NCI-H1417 (cell line): ENCODE data around the gene TMEM135.
A peak's percentile ranks its signal among the peaks of the same experiment; 100 is the strongest.
"Not testable (repeated sequence)": the region's sequence is repeated elsewhere in the genome, so short reads cannot be mapped to it uniquely, and the experiment has no call there.

Experiments used
- DNase-seq, 3 experiments: peaks; one replicate each; lab custom pipeline; 2025; lab: John Stamatoyannopoulos, UW

The TMEM135 gene

DNA sequence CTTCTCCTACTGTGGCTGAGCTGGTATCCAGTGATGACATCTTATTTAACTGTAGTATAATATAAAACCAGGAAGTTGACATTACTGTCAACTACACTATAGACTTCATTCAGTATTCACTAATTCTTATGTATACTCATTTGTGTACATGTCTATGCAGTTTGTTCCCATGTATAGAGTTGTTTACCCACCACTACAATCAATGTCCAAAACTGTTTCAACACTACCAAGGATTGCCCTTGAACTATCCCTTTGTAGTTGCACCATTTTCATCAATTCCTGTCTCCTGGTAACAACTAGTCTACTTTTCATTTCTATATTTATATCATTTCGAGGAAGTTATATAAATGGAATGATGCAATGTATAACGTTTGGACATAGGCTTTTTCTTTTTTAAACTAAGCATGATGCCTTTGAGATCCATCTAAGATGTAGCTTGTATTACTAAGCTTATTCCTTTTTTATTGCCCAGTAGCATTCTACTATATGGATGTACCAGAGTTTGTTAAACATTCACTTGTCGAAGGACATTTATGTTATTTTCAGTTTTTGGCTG is 39.2 kb downstream of the TMEM135 start:
- no peak for DNase-seq

DNA sequence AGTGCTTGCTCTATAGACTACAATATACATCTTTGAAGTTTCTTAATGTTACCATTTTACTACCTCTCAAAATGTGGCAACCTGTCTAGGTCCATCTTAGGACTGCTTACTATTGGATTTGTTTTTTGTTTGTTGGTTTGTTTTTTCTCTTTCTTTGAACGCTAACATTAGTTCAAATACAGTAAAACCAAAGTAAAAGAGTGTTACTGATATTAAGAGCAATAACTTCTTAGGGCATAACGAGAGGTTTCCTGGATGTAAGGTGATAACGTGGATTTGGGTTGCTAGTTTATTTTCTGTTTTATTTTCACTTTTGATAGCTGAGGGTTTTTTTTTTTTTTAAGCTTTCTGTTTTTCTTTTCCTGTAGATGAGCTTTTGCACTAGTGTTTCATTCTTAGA is 43.6 kb downstream of the TMEM135 start:
- no peak for DNase-seq

DNA sequence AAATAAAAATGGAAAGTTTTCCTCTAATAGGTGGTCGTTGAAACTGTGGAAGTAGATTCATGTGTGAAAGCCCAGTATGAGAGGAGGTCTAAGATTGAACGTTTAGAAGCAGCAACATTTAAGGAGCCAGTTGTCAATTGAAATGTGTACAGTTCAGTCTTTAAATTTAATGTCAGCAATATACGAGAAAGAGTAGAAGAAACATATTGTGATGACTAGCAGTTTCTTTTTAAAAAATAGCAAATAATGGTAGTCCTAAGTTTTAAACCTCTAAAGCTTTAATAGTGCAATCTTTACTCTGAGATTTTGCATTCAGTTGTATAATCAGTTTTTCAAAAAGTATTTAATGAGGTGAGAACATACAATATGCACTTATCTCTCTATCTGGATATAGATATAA is 44.9 kb downstream of the TMEM135 start:
- DNase-seq, result no peak

DNA sequence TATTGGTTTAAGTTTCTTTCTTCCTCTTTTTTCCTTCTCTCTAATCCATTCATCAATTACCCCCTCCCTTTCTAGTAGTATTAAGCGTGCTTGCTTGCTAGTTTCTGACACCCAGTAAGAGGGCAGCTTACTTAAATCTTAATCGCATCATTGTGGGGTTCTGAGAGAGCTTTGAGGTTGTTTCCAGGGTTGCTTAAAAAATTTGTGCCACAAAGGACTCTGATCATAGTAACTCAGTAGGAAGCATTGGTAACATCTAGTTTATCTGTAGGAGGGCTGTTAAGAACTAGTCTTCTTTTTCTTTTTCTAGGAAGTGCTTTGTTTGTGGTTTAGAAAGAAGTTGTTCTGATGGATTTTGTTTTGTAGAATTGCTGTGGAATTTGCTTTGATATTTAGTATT is 45.3 kb downstream of the TMEM135 start:
- no peak for DNase-seq

DNA sequence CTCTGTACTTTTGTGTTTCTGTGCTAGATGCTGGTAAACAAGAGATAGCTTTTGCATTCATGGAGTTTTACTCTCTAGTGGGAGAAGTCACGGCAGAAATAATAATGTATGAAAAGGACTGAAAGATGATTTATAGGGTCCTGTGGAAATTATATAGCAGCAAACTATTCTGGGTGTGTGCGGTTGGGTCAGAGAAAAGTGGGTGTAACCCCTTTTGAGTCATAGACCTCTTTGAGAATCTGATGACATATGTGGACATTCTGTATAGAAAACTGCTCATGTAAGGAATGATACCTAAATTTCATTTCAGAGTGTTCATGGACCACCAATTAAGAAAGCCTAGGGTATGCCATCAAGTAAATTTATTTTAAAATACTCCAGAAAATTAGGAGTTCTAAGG is 54.4 kb downstream of the TMEM135 start:
- no peak for DNase-seq

DNA sequence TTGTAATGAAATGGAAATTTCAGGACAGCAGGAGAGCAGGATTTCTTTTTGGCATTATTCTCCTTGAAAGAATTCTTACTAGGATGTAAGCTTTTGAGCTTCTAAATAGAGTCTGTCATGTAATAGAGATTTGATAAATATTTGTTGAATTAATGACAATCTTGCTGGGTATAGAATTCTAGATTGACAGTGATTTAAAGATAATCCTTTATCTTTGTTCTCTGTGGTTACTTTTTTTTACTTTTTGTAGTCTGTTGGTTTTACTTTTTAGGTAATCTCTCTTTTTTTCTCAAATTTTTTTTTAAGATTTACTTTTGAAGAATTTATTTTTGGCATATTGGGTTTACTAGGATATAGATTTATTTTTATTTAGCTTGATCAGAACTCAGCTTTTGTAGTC is 54.8 kb downstream of the TMEM135 start:
- no peak for DNase-seq

DNA sequence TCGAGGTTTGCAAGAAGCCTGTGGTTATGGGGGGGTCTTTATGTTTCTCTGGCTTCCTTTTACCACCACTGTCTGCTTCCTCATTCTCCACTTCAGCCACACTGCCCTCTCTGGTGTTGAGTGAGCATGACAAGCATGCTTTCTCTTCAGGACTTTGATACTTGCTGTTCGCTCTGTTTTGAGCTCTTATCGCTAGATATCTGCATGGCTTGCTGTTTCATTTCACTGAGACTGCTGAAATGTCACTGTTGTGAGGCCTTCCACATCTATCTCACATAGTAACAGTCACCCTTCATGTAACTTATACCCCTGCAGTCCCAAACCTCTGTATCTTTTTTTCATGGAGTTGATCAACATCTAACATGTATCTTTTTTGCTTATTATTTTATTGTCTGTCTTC is 59.8 kb downstream of the TMEM135 start:
- DNase-seq, result peak; percentile 4 to 52 (median 17)

DNA sequence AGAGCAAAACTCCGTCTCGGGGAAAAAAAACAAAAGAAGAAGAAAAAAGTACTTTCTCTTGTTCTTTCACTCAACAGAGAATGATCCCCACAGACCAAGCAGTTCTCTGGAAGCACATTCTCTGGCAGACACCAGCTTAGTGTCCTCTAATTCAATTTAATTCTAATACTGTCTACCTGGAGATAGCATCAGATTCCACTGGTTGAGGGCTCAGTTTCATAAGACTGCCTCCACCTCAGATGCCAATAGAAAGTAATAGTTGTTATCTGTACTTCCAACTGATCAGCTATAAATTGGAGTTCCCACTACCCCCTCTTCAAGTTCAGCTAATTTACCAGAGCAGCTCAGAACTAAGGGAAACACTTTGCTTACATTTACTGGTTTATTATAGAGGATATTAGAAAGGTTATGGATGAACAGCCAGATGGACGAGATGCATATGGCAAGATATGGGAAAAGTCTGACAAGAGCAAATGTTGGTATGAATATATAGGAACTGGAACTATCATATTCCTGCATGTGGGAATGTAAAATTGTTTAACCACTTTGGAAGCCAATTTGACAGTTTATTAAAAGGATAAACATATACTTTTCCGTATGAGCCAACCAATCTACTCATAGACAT is 64.3 kb downstream of the TMEM135 start:
- DNase-seq, result no peak

DNA sequence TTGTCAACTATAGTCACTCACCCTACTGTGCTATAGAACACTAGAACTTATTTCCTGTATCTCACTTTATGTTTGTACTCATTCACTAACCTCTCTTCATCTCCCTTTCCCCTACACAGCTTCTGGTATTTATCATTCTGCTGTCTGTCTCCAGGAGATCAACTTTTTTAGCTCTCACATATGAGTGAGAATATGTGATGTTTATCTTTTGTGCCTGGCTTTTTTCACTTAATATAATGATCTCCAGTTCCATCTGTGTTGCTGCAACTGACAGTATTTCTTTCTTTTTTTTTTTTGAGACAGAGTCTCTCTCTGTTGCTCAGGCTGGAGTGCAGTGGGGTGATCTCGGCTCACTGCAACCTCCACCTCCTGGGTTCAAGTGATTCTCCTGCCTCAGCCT is 68.1 kb downstream of the TMEM135 start:
- not testable (repeated sequence) for DNase-seq

DNA sequence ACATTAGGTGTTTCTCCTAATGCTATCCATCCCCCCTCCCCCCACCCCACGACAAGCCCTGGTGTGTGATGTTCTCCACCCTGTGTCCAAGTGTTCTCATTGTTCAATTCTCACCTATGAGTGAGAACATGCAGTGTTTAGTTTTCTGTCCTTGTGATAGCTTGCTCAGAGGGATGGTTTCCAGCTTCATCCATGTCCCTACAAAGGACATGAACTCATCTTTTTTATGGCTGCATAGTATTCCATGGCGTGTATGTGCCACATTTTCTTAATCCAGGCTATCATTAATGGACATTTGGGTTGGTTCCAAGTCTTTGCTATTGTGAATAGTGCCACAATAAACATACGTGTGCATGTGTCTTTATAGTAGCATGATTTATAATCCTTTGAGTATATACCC is 69.6 kb downstream of the TMEM135 start:
- DNase-seq, result not testable (repeated sequence)

DNA sequence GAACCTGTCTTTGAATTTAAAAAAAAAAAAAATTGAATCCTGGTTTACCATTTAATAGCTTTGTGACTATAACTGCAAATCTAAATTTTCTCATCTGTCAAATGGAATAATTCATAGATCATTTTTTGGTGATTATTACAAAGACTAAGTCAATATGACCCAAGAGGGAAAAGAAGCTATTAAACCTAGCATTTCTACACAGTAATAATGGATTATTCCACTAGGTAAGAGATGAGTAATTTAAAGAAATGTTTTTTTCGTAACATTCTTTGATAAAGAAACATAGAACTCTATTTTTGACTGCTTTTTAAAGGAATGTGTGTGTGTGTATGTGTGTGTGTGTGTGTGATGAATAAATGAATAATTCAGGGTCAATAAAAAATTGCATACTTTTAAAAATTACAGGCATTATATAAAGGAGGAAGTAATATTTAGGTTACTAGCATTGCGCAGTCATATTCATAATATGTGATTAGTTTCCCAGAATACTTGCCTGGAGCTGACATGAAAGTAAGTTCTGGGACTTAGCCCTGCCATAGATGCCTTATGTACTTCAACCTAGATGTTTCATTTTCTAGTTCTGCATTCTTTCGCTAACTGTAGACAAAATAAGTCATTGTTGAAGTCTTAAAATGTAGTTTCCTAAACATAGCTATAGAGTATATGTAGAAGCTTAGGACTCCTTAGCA is 72.9 kb downstream of the TMEM135 start:
- DNase-seq, result no peak

DNA sequence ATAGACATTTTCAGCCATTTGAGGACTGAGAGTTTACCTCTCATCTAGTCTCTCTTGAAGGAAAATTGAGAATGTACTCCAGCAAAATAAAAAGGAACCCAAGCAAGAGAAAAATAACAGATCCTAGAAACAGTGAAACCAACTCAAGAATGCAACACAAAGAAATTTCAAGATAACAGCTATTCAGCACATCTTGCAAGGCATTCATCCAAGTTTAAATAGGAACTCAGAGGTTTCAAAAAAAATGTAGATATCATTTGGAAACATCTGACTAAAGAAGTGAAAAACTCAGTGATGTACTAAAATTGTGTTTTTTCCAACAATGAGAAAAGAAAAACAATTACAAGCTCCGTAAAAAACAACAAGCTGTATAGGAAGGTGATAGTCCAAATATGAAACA is 76.4 kb downstream of the TMEM135 start:
- DNase-seq, result no peak

DNA sequence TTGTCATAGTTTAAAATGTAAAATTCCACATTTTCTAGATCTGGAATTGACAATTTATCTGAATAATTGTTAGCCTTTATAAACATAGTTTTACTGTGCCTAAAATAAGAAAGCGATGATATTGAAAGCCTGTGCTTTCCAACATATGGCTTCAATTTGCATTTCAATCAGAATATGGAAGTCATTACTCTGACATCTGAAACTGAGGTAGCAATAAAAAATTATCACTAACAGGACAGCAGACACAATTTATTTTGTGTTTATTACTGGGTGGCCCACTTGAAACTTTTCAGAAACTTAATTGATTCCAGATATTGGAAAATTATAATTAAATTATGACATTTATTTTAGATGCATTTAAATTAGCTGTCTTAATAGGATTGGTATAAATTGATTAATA is 78.5 kb downstream of the TMEM135 start:
- DNase-seq, result no peak

DNA sequence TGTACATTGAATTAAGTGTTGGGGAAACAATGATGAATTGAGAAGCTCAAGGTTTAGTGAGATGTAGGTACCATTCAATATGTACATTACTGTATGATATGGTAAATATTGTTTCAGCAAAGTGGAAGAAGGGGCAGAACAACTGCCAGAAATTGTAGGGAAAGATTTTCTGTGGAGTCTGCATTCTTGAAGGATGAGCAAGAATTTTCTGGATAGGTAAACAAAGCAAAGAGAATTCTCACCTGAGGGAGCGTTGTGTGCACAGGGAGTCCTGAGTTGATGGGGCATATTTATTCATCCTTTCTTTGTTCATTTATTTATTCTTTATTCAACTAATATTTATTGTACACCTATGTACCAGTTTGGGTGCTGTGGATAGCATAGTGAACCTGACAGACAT is 83.2 kb downstream of the TMEM135 start:
- DNase-seq, result no peak

DNA sequence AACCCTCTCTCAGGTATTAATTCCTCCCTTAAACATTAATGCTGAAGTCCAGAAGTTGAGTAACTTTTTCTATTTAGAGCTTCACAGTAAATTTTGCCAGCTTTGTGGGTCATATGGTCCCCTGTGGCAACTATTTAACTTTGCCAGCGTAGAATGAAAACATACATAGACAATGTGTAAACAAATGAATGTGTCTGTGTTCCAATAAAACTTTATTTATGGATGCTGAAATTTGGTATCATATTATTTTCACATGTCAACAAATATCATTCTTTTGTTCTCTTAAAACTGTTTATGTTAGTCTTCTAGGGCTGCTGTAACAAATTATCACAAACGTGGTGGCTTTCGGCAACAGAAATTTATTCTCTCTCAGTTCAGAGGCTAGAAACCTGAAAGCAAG is 85.1 kb downstream of the TMEM135 start:
- DNase-seq, result no peak

DNA sequence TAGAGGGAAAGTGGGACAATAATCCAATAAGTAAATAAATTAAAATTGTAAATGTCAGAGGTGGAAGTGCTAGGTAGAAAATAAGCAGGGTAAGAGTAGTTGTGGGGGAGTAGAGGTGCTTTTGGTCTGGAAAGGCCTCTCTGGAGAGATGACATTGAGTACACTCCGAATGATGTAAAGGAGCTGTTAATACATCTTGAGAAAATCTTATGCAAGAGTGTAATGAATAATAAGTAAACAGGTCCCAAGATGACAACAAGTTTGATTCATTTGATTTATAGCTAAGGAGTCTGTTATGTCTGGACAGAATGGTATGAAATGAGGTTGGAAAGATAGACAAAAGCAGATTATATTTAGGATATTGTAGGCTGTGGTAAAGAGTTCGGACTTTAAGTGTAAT is 87.5 kb downstream of the TMEM135 start:
- DNase-seq, result peak in 1 of 3 experiments; percentile 39

DNA sequence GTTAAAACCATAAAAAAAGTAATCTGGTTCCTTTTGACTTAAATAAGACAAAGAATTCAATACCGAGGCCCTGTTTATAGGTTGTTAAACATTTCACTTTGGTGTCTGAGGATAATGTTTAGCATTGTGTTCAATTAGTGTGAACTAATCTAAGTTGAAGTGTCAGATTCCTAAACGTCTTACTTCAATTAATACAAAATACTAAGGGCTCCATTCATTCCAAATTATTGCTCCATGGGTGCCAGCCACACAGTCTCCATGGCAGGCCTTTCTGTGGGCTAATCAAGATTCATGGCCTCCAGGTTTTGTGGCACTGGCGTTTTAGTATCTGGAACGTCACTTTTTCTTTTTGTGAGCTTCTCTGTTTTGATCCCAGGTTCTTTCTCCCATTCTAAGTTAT is 89.4 kb downstream of the TMEM135 start:
- DNase-seq, result peak in 1 of 3 experiments; percentile 42

DNA sequence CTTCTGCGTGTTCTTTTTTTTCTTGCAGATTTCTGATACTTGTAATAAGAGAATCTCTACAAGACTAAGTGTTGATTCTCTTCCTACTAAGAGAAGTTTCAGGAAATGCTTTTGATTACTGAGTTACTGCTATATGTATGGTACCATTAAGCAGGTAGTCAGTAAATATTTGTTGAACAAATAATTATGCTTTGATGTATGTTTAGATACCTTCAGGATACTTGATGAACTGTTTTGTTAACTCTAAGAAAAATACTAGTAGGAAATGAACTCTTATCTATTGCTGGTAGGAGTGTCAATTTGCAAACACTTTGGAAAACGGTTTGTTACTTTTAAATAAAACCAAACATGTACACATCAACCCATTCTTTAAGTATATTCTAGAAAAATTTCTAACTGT is 90.6 kb downstream of the TMEM135 start:
- peak in 1 of 3 experiments; percentile 17 for DNase-seq

DNA sequence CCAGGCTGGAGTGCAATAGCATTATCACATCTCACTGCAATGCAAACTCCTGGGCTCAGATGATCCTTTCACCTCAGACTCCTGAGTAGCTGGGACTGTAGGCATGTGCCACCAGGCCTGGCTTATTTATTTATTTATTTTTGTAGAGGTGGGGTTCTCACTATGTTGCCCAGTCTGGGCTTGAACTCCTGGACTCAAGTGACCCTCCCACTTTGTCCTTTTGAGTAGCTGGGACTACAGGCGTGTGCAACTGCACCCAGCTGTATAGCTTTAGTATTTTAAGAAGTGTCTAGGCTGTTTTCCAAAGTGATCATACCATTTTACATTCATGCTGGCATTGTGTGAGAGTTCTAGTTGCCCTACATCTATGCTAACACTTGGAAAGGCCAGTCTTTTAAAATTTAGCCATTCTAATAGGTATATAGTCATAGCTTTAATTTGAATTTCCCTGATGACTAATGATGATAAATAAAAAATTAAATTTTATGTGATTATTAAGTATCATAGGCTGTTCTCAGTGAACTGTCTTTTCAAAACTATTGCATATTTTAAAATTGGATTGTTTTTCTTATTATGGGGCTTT is 96.9 kb downstream of the TMEM135 start:
- no peak for DNase-seq

DNA sequence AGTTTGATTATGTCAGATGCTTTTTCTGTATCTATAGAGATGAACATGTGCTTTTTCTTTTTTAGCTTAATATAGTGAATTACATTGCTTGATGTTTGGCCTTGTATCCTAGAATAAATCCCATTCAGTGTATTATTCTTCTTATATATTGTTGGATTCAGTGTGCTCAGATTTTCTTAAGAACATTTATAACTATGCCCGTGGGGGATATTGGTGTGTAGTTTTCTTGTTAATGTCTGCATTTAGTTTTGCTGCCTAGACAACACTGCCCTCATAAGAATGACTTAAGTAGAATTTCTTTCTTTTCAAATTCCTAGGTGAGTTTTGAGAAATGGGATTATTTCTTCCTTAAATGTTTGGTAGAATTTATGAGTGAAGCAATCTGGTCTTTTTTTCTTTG is 98.5 kb downstream of the TMEM135 start:
- no peak for DNase-seq

DNA sequence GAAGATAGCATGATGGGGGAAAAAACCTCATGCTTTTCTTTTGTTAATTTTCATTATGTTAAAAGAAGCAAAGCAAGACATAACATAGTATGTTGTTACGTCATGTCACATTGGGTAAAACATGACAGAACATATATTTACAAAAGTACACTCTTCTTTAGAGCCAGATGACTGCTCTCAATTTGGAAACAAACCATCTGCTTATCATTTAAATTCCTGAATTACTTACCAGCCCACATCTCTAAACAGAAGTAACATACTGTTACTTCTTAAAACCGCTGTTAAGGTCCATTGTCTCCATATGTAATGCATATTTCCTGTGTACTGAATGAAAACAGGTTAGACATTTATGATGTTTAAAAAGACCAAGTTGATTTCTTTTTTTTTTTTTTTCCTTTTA is 100.0 kb downstream of the TMEM135 start:
- no peak for DNase-seq

DNA sequence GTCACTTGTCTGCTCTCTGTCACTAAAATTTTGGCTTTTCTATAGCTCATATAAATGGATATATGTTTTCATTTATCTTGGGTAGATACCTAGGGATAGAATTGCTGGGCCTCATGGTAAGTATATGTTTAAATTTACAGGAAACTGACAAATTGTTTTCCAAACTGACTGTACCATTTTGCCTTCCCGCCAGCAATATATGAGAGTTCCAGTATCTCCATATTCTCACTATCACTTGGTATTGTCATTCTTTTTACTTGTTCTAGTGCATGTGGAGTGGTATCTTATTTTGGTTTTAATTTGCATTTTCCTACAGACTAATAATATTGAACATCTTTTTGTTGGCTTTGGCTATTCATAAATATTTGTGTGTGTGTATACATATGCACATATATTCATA is 101.7 kb downstream of the TMEM135 start:
- DNase-seq, result no peak

DNA sequence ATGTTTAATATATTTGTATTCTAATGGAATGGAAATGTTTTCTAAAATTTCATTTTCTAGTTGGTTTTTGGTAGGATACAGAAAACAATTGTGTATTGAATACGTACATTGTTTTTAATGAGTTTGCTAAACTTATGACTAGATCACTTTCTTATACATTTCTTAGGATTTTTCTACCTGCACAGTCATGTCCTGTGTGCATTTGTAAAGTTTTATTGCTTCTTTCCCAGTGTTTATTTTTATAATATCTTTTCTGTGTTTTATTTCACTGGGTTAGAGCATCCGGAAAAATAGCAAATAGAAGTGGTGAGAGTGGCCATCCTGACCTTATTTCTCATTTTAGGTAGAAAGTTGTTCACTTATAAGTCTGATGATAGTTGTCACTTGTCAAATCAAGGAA is 103.6 kb downstream of the TMEM135 start:
- no peak for DNase-seq
